HG02759 (cell line): ENCODE data around the gene ADGRL1.
"Not testable (repeated sequence)": the region's sequence is repeated elsewhere in the genome, so short reads cannot be mapped to it uniquely, and the experiment has no call there.

Source experiments
- ATAC-seq: cut with Tn5 transposase; IDR thresholded peaks from one replicate; pipeline ENCODE4 v1.9.1; 2021; ENCODE audit warnings: mild to moderate bottlenecking, moderate library complexity; ENCODE audit not compliant: unreplicated experiment

ADGRL1 gene

DNA sequence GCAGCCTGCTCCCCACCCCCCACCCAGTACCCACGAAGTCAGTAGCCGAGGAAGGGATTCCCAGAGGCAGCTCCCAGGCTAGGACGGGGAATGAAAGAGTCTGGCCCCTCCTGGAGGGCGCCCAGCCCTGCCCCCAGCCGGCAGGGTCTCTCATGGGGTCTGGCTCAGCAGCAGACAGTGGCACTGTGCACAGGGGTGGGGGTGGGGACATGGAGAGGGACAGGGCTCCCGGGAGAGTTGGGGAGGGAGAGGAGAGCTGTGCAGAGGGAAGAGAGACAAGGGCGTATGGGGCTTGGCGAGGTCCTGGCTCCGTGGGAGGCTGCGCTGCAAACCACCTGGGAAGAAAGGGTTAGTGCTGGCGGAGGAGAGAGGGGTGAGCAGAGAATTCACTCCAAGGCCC, 41.9 kb downstream of the ADGRL1 start:
- ATAC-seq, result no peak

DNA sequence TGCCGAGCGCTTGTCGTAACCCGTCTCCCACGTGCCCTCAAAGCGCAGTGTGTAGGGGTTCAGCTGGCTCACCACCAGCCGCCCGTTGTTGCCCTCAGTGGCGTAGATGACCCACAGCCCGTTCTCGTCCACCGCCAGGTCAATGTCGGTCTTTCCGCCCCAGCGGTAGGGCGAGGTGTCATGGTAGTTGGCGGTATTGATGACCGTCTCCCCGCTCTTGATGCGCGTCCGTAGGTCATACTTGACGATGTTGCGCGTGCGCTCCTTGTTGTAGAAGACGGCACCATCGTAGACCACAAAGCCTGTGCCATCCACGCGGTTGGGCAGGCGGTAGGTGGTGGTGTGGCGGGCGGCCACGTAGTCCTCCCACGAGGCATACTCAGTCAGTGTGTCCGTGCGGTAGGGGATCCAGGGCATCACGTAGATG, 43.1 kb downstream of the ADGRL1 start:
- no peak for ATAC-seq

DNA sequence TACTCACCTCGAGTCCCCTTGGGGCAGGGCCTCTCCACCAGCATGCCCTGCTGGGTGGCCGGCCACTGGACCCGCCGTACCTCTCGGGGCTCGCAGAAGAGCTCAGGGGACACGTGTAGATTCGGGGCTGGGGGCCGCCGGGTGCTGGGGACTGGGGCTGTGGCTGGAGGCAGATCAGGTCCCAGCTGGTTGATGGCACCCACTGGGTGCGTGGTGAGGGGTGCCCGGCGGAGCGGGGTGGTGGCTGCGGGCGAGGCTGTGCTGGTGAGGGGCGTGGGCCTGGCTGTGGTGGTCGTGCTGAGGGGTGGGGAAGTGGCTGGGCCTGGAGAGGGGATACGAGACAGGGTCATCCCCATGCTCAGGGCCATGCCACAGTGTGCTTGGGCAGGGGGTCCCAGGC, 44.7 kb downstream of the ADGRL1 start:
- no peak for ATAC-seq

DNA sequence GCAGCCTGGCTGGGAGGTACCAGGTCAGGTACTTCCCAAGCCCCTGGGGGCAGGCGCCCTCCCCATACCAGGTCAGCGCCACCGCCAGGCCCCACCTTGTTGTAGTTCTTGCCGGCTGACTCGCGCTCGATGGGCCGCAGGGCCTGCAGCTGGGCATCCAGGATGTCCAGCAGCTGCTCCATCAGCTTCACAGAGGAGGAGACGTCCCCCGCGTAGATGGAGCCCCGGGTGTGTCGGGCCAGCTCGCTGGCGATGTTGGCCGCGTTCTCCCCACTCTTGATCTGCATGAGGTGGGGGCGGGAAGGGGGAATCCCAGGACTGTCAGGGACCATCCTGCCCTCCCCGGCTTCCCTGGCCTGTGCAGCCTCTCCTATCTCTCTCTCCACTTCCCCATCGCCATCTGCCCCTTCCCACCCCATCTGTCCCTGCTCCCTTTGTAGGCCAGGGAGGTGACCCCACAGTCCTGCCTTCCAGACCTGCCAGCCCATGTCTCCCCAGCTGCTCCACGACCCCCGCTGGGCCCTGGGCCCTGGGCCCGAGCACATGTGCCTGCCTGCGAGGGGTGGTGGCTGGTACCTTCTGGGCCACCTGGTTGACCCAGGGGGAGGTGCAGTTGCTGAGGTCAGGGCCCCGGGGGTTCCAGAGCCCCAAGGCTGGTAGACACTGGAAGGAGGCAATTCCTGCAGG, 45.8 kb downstream of the ADGRL1 start:
- ATAC-seq, result no peak

DNA sequence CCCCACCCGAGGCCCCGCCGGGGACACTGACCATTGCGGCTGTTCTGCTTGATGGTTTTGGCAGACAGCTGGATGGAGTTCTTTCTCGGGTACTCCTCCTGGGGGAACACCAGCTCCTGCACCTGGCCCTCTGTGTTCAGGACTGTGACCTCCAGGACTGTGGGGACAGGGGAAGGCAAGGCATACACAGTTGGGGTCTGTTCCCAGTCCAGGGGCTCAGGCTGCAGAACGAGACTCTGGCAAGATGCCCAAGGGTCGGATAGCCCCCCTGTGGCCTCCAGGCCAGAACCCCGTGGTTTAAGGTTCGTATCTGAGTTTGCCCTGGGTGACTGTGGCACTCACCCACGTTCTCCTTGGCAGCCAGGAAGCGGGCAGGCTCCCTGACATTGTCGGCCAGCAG, 46.9 kb downstream of the ADGRL1 start:
- ATAC-seq, result no peak

DNA sequence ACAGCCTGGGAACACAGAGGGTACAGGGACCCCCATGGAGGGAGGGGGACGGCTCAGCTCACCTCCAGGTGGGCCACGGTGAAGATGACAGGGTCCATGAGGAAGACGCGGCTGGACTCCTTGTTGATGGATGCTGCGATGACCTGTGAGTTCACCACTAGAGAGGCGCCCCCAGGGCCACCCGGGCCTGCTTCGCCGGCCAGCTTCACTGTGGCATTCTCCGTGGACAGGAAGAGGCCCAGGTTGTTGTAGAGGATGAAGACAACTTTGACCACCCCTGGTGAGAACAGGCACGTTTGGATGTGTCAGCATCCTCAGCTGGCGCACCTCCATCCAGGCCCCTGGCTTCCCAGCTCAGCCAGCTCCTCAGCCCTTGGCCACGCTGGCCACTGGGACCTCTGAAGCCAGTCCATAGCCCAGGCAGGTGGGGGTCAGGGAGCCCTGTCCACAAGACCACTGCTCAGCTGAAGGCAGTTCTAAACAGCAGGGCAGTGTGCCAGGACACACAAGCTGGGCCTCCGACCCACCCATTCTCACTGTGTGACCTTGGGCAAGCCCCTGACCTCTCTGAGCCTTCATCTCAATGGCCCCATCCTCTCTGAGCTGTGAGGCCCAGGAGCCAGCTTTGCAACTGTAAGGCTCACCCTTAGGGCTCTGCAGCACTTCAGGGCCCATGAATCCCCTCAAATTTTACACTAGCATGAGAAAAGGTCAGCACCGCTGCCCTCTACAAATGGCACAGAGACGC, 47.5 kb downstream of the ADGRL1 start:
- ATAC-seq, result no peak

DNA sequence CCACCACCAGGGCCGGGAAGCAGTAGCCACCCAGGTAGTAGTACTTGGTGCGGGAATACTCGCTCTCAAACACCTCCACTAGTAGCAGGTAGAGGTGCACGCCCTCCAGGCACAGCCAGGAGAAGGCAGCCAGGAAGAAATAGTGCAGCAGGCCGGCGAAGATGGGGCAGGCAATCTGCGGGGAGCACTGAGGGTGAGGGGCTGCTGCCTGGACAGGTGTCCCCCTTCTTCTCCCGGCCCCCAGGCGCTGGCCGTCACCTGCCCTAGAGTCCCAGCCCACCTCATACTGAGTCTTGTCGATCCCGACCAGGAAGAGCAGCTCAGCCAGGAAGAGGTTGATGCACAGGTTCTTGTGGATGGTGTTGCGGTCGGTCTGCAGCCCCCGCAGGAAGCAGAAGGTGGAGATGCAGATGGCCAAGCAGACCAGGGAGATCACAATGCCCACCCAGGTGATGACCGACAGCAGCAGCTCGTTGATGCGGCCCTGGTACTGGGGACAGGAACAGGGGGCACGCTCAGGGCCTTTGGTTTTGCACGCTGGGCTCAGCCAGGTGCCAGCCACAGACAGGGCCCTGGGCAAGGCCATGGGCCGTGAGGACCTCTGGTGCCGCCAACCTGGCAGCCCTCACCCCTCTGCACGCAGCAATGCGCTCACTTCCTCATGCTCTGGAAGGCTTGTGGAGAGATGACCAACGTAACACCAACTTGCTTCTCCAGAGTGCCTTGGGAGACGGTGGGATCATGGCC, 48.8 kb downstream of the ADGRL1 start:
- ATAC-seq, result no peak

DNA sequence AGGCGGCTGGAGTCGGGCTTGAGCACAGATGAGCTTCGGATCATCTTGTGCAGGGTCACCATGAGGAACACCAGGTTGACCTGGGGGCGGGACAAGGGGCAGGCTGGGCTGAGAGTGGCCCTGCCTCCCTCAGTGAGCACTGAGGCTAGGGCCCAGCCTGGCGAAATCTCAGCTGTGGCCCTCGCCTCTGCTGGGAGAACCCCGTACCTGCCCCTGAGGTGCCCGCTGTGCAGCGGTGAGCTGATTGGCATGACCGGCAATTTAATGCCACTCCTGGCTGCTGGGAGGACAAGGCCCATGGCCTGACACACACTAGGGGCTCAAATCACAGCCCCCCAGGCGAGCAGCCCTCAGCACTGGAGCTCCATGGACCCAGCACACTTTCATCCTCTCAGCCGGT, 49.8 kb downstream of the ADGRL1 start:
- no peak for ATAC-seq

DNA sequence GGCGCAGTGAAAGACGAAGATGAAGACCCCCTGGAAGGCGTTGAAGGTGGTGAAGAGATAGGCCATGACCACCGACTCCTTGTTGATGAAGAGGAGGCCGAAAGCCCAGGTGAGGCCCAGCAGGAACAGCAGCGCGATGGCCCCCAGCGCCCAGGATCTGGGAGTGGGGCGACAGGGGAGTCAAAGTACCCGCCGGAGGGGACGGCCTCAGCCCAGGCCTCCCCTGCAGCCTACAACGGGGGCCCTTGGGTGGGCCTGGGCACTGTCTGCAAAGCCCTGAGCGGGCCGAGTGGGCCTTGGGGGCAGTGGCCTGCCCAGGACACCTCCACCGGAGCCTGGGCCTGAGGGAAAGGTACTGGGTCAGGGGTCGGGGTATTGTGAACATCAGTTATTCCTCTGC, 50.6 kb downstream of the ADGRL1 start:
- no peak for ATAC-seq

DNA sequence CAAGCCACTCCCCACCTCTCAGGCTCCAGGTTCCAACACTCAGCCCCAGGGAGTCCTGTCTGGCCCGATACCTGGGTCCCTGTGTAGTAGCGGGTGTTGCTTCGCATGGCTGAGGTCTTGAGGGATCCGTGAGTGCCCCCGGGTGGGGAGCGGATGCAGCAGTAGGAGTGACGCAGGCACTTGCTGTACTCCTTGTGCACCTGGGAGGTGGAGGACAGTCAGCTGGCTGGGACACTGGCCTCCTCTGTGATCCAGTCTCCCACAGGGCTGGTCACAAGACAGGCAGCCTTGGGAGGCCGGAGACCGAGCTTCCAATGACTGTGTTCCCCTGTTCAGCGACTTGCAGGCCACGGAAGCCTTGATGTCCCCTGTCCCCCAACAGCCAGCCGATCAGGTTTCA, 53.3 kb downstream of the ADGRL1 start:
- no peak for ATAC-seq

DNA sequence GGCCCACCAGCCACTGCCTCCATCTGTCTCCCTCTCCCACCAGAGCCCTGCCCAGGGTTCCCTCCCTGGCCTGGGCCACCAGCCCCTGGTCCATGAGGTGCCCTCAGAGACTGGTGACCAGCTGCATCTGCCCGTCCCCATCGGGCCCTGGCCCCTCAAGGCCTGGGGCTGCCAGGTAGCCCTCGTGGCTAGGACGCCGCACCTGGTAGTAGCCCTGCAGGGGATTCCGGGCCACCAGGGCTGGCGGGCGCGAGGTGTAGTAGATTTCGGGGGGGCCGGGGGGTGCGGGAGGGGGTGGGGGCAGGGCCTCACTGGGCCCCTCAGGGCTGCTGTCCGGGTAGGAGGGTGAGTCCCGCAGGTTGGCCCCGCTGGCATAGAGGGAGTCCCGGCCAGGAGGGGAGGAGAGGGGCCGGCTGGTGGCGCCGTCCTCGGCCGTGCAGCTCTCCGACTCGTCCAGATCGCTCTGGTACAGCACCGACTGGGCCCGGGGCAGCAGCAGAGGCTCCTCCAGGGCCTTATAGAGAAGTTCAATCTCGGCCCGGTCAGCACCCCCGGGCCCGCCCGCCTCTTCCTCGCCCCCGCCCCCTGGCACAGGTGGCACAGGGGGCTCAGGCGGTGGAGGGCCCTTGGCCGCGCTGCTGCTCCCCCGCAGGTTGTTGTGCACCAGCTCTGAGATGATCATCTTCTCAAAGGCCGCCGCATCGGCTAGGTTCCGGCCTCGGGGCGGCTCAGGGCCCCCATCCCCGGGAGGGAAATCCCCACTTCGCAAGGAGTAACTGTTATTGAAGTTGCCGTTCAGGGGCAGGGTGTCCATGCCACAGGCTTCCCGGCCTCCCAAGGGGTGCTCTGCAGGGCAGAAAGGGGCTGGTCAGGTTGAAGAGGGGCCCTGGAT, 55.0 kb downstream of the ADGRL1 start:
- no peak for ATAC-seq

DNA sequence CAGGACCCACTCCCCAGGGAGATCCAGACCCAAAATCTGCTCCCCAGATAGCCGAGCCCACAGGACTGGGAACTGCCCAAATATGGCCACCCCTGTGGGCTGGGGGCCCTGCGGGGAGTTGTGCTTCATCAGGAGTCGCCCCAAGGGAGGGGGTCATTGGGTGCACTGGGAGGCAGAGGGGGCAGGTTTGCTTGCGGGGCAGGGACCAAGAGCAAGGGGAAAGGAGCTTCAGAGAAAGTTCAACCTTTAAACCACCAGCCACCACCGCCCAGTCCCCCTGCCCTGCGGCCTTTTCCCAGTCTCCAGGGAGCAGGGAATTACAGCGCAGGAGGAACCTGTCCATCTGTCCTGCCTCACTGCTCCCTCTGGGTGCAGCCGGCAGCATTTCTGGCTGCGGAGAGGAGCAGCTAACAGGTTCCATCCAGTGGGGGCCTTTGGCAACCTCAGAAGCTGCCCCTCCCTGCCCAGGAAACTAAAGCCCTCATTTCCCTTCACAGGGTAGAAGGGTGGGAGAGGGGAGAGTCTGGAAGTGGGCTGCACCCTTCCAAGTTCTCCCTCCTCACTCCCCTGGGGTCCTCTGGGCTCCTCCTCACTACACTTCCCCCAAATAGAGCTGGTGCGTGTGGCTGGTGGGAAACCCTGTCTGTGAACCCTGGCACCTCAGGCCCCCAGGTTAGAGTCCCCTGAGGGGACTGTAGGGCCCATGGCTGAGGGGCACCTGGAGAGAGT, 55.8 kb downstream of the ADGRL1 start:
- no peak for ATAC-seq

DNA sequence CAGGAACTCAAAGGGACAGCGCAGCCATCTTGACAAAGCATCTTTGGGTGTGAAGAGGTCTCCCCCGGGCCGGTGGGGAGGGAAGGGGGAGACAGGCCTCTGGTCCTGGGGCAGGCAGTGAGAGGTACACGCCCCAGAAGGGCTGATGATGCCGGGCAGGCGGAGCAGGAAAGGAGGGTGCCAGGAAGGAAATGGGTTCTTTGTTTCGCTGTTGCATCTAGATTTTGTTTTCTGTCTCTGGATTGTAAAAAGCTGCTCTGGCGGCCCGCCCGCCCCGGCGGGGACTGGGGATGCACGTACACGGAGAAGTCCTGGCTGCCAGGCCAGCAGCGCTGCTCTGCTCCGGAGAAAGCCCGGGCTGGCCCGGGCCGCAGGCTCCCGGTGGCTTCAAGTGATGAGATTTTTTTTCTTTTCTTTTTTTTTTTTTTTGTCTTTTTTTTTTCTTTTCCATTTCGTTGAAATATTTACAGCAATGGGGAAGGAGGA, 56.4 kb downstream of the ADGRL1 start:
- no peak for ATAC-seq

DNA sequence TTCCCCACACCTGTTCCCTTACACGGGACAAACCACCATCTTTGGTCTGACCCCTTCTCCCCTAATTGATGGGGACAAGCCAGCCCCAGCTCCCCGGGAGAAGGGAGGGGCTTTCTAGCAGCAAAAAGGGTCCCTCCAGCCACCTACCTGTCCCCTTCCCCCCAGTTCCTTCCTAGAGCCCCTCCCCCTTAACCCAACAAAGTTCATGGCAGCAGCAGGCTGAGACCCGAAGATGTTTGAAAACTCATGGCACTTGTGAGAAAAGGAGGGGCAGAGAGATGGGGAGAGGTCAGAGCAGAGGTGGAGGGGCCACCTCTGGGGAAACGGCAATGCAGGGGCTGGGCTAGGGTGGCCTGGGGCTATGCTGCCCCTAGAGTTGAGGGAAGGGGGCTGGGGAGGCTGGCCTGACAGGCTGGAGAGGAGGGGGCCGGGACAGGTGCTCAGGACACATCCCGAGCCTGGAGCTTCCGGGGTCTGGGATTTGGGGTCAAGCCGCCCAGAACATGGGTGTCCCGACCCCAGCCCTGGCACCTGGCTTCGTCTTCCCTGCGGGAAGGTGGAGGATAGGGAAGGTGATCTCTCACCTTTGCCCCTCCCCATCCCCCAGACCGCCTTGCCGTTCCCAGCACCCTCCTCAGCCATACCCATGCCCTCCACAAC, 57.1 kb downstream of the ADGRL1 start:
- ATAC-seq, result no peak

DNA sequence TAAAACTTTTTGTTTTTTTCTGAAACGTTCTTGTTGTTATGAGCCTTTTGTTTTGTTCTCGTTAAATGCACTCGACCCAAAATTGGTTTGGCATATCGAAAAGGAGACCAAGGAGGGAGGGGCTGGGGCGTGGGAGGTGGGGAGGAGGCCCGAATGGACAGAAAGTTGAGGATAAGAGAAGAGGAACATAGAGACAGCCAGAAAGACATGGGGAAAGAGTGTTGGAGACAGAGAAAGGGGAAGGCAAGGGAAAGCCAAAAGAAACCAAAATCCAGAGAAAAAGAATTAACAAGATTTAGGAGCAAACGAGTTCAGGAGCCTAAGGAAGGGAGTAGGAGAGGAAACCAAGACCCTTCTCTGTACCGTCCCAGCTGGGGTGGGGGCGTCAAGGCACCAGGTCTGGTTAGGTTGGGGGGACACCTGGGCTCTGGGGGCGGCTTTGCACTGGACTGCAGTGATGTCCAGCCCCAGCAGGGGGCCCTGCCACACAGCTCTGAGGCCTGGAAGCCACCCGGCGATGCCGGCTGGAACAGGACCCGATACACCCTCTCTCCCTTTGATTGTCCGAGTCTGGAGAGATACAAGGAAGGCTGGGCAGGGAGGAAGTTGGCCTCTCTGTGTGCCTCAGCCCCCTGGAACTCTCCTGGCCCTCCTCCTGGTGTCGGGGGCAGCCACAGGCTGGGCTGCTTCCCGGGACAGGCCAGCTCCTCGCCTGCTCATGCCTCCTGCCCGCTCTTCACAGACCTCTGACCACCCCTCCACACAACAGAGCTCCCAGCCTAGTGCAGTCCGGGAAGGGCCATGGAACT, 58.0 kb downstream of the ADGRL1 start:
- no peak for ATAC-seq

DNA sequence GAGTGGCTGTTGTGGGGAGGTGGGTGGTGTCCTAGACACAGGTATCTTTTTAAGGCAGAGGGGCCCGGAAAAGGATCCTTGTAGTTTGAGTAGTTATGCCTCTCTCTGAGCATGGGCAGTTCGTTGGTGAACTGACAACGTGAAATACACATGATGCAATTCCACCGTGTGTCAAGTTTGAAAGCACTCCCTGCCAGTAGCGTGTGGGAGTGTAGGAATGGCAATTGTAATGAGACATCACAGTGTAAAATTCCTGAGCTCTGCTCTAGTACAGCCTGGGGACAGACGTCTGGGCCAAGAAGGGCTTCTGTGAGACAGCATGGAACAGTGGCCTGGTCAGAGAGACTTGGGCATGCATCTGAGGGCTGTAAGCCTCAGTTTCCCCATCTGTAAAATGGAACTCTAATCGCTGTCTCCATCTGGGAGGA, 59.2 kb downstream of the ADGRL1 start:
- ATAC-seq, result no peak

DNA sequence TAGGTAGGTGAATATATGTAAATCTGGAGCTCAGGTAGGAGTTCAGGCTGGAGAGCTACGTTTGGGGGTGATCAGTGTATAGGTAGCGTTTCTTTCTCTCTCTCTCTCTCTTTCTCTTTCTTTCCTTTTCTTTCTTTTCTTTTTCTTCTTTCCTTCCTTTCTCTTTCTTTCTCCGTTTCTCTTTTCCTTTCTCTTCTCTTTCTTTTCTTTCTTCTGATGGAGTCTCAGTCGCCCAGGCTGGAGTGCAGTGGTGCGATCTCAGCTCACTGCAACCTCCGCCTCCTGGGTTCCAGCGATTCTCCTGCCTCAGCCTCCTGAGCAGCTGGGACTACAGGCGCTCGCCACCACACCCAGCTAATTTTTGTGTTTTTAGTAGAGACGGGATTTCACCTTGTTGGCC, 59.8 kb downstream of the ADGRL1 start:
- not testable (repeated sequence) for ATAC-seq

DNA sequence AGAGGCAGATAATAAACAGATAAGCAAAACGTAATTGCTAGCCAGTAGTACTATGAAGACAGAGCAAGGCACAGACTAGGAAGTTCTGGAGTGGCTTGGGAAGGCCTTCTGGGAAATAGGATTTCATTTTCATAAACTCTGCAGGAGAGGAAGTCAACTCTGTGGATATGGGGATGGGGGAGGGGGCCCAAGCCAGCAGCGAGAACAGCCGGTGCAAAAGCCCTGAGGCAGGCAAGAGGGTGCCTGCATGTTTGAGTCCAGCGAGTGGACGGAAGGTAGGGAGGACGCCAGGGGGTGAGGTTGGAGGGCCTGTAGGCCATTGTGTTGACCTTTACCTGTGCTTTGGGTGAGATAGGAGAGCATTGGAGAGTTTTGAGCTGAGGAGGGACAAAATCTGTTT, 60.6 kb downstream of the ADGRL1 start:
- no peak for ATAC-seq
